ENCODE data around the gene PTPRZ1. TPM values are rescaled to one million over a fixed set of nuclear protein-coding genes. Genes with fewer than 3 reads are reported as not detected.

Gene PTPRZ1
- total and polyA plus RNA-seq, 4 donors, result 0.07 to 0.17 (median 0.09) TPM; not detected in 1

DNA sequence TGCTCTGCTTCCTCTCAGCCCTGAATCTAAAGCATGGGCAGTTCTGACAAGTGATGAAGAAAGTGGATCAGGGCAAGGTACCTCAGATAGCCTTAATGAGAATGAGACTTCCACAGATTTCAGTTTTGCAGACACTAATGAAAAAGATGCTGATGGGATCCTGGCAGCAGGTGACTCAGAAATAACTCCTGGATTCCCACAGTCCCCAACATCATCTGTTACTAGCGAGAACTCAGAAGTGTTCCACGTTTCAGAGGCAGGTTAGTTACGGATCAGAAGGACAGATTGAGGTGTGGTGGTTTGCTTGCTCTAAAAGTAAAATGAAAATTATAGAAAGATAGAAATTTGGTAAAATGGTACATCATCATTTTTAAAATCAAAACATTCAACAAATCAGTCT is 140.7 kb downstream of the PTPRZ1 start:
- Histone ChIP-seq H3K9ac (ENCODE audit: low read depth in 1 of 2, low read length in 2 of 2) (no peak overlapping the region), H3K27me3 (ENCODE audit: control insufficient read depth in 4 of 4, insufficient read depth in 4 of 4, low read length in 3 of 4) (no peaks in the 10 kb centered on the region), H3K9me3 (ENCODE audit: control insufficient read depth in 4 of 4, low read length in 3 of 4) (no peaks in the 10 kb centered on the region), H3K36me3 (ENCODE audit: control insufficient read depth in 4 of 4, insufficient read depth in 3 of 4, low read depth in 1 of 4, low read length in 3 of 4) (no peaks in the 10 kb centered on the region), H3K4me3 (ENCODE audit: low read depth in 1 of 3, low read length in 3 of 3) (no peak overlapping the region), H3K4me1 (ENCODE audit: control insufficient read depth in 4 of 4, insufficient read depth in 4 of 4, low read length in 3 of 4) (no peaks in the 10 kb centered on the region), H3K27ac (ENCODE audit: low read depth in 1 of 2, low read length in 2 of 2) (no peak overlapping the region)
- DNase-seq (ENCODE audit: low spot score), result no peak
- no peak for TF ChIP-seq TAF1 (conservative IDR thresholded peaks at IDR 0.05)
- TF ChIP-seq, protein P1, sequence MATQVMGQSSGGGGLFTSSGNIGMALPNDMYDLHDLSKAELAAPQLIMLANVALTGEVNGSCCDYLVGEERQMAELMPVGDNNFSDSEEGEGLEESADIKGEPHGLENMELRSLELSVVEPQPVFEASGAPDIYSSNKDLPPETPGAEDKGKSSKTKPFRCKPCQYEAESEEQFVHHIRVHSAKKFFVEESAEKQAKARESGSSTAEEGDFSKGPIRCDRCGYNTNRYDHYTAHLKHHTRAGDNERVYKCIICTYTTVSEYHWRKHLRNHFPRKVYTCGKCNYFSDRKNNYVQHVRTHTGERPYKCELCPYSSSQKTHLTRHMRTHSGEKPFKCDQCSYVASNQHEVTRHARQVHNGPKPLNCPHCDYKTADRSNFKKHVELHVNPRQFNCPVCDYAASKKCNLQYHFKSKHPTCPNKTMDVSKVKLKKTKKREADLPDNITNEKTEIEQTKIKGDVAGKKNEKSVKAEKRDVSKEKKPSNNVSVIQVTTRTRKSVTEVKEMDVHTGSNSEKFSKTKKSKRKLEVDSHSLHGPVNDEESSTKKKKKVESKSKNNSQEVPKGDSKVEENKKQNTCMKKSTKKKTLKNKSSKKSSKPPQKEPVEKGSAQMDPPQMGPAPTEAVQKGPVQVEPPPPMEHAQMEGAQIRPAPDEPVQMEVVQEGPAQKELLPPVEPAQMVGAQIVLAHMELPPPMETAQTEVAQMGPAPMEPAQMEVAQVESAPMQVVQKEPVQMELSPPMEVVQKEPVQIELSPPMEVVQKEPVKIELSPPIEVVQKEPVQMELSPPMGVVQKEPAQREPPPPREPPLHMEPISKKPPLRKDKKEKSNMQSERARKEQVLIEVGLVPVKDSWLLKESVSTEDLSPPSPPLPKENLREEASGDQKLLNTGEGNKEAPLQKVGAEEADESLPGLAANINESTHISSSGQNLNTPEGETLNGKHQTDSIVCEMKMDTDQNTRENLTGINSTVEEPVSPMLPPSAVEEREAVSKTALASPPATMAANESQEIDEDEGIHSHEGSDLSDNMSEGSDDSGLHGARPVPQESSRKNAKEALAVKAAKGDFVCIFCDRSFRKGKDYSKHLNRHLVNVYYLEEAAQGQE (IDR thresholded peaks at IDR 0.05), result no peak
- TF ChIP-seq FOXA1 (IDR thresholded peaks at IDR 0.05), result no peak
- no peak for TF ChIP-seq SP1 (IDR thresholded peaks at IDR 0.05)
- TF ChIP-seq, protein P2, sequence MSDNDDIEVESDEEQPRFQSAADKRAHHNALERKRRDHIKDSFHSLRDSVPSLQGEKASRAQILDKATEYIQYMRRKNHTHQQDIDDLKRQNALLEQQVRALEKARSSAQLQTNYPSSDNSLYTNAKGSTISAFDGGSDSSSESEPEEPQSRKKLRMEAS (IDR thresholded peaks at IDR 0.05), result no peak
- no peak for TF ChIP-seq YY1 (IDR thresholded peaks at IDR 0.05)
- no peak for TF ChIP-seq RXRA (IDR thresholded peaks at IDR 0.05)
- TF ChIP-seq, protein P3, sequence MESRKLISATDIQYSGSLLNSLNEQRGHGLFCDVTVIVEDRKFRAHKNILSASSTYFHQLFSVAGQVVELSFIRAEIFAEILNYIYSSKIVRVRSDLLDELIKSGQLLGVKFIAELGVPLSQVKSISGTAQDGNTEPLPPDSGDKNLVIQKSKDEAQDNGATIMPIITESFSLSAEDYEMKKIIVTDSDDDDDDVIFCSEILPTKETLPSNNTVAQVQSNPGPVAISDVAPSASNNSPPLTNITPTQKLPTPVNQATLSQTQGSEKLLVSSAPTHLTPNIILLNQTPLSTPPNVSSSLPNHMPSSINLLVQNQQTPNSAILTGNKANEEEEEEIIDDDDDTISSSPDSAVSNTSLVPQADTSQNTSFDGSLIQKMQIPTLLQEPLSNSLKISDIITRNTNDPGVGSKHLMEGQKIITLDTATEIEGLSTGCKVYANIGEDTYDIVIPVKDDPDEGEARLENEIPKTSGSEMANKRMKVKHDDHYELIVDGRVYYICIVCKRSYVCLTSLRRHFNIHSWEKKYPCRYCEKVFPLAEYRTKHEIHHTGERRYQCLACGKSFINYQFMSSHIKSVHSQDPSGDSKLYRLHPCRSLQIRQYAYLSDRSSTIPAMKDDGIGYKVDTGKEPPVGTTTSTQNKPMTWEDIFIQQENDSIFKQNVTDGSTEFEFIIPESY (IDR thresholded peaks at IDR 0.05), result no peak
- no peak for TF ChIP-seq EGR1 (IDR thresholded peaks at IDR 0.05; ENCODE audit: low read depth in 2 of 2)
- TF ChIP-seq NR2F2 (IDR thresholded peaks at IDR 0.05), result no peak
- no peak for TF ChIP-seq HNF4A (conservative IDR thresholded peaks at IDR 0.05)
- TF ChIP-seq HNF4G (IDR thresholded peaks at IDR 0.05), result no peak
- TF ChIP-seq GABPA (IDR thresholded peaks at IDR 0.05 in 1 of 2, conservative IDR thresholded peaks at IDR 0.05 in 1 of 2), result no peak
- TF ChIP-seq, protein P4, sequence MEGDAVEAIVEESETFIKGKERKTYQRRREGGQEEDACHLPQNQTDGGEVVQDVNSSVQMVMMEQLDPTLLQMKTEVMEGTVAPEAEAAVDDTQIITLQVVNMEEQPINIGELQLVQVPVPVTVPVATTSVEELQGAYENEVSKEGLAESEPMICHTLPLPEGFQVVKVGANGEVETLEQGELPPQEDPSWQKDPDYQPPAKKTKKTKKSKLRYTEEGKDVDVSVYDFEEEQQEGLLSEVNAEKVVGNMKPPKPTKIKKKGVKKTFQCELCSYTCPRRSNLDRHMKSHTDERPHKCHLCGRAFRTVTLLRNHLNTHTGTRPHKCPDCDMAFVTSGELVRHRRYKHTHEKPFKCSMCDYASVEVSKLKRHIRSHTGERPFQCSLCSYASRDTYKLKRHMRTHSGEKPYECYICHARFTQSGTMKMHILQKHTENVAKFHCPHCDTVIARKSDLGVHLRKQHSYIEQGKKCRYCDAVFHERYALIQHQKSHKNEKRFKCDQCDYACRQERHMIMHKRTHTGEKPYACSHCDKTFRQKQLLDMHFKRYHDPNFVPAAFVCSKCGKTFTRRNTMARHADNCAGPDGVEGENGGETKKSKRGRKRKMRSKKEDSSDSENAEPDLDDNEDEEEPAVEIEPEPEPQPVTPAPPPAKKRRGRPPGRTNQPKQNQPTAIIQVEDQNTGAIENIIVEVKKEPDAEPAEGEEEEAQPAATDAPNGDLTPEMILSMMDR (IDR thresholded peaks at IDR 0.05; ENCODE audit: low read depth, low read length, missing input control), result no peak
- TF ChIP-seq, protein P5, sequence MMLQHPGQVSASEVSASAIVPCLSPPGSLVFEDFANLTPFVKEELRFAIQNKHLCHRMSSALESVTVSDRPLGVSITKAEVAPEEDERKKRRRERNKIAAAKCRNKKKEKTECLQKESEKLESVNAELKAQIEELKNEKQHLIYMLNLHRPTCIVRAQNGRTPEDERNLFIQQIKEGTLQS (IDR thresholded peaks at IDR 0.05), result no peak
- TF ChIP-seq FOXA2 (IDR thresholded peaks at IDR 0.05), result no peak
- no peak for TF ChIP-seq JUND (IDR thresholded peaks at IDR 0.05)
- TF ChIP-seq RAD21 (IDR thresholded peaks at IDR 0.05), result no peak
- WGBS, result 77% methylated on average over 3 of the region's 3 CpGs
